OCI-LY3 (cell line): ENCODE data around the gene RIPPLY3.

Experiments
- EZH2phosphoT487 ChIP-seq: fragments of 200-600 bp; shearing (Covaris generic); IDR thresholded peaks from 2 replicates; pipeline ENCODE4 v1.6.1; 2018; ENCODE audit warnings: antibody characterized with exemption, mixed run types, low read depth
- TF ChIP-seq, protein P1 (sequence below): fragments of 200-600, 300-600 bp; sonication (generic); IDR thresholded peaks from 2 replicates; pipeline ENCODE4 v1.5.1; 2014; ENCODE audit warnings: antibody characterized with exemption, low read length, low read depth

GRCh38 chr21:37045556-37045955 lies 39.1 kb downstream of the RIPPLY3 start:
- TF ChIP-seq, protein P1, sequence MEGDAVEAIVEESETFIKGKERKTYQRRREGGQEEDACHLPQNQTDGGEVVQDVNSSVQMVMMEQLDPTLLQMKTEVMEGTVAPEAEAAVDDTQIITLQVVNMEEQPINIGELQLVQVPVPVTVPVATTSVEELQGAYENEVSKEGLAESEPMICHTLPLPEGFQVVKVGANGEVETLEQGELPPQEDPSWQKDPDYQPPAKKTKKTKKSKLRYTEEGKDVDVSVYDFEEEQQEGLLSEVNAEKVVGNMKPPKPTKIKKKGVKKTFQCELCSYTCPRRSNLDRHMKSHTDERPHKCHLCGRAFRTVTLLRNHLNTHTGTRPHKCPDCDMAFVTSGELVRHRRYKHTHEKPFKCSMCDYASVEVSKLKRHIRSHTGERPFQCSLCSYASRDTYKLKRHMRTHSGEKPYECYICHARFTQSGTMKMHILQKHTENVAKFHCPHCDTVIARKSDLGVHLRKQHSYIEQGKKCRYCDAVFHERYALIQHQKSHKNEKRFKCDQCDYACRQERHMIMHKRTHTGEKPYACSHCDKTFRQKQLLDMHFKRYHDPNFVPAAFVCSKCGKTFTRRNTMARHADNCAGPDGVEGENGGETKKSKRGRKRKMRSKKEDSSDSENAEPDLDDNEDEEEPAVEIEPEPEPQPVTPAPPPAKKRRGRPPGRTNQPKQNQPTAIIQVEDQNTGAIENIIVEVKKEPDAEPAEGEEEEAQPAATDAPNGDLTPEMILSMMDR, result no peak
- TF ChIP-seq EZH2phosphoT487, result no peak
